SK-N-SH (cell line): ENCODE measurements around the gene ZNF783. TPM values are rescaled to one million over a fixed set of nuclear protein-coding genes. Genes with fewer than 3 reads are reported as not detected.

Experiments used
- CTCF ChIA-PET: fragments of 300-600, 350-600 bp; formaldehyde crosslinking; extraction: SDS; loops from one replicate; lab custom pipeline; 2021; lab: Yijun Ruan, JAX
- POLR2A ChIA-PET: fragments of 350-600 bp; sonication (Branson Sonifier 250); formaldehyde crosslinking; extraction: SDS; loops from one replicate; lab custom pipeline; 2020; ENCODE audit warnings: antibody characterized with exemption, inconsistent platforms; lab: Yijun Ruan, JAX
- DNase-seq: peaks from one replicate; pipeline ENCODE4 v3.0.0; 2012
- H2AFZ ChIP-seq: fragments of 200-600 bp; sonication (generic); 2 replicates; pipeline ENCODE4 v1.8.1; 2016; ENCODE audit warnings: antibody characterized with exemption, mild to moderate bottlenecking, low read depth
- H3F3A ChIP-seq: fragments of 200-600 bp; sonication (generic); replicated peaks from 2 replicates; pipeline ENCODE3; 2016; ENCODE audit warnings: antibody characterized with exemption, mild to moderate bottlenecking; ENCODE audit not compliant: insufficient read depth
- H3K27ac ChIP-seq, 2 experiments: fragments of 200-500 bp in 1 of 2; fragments of 200-600 bp in 1 of 2; sonication (Bioruptor generic) in 1 of 2; sonication (generic), shearing (Covaris generic) in 1 of 2; 2 replicates each; pipeline versions ENCODE4 v1.5.1 to v1.6.1; 2014 to 2016; ENCODE audit warnings: low read depth in 2 of 2, inconsistent platforms in 1 of 2, low read length in 1 of 2, mild to moderate bottlenecking in 1 of 2, mixed read lengths in 1 of 2
- H3K27me3 ChIP-seq: fragments of 200-600 bp; sonication (generic), shearing (Covaris generic); 2 replicates; pipeline ENCODE4 v1.6.1; 2016; ENCODE audit warnings: mixed run types; ENCODE audit not compliant: insufficient read depth
- H3K36me3 ChIP-seq, 2 experiments: fragments of 200-500 bp in 1 of 2; fragments of 200-600 bp in 1 of 2; sonication (Bioruptor generic) in 1 of 2; sonication (generic) in 1 of 2; replicated peaks in 1 of 2; 2 replicates each; pipeline versions ENCODE3 to v1.5.1; 2014 to 2016; ENCODE audit warnings: low read length in 1 of 2, mild to moderate bottlenecking in 1 of 2; ENCODE audit not compliant: insufficient read depth in 2 of 2, control insufficient read depth in 1 of 2
- H3K4me1 ChIP-seq, 2 experiments: fragments of 200-500 bp in 1 of 2; fragments of 200-600 bp in 1 of 2; sonication (Bioruptor generic) in 1 of 2; sonication (generic), shearing (Covaris generic) in 1 of 2; 2 replicates each; pipeline versions ENCODE4 v1.5.1 to v1.6.1; 2014 to 2016; ENCODE audit warnings: low read depth in 1 of 2, low read length in 1 of 2, mixed run types in 1 of 2; ENCODE audit not compliant: insufficient read depth in 2 of 2, control insufficient read depth in 1 of 2
- H3K4me2 ChIP-seq: fragments of 200-600 bp; sonication (generic), shearing (Covaris generic); 2 replicates; pipeline ENCODE4 v1.6.1; 2017; ENCODE audit warnings: mixed run types
- H3K4me3 ChIP-seq, 2 experiments: fragments of 200-500 bp in 1 of 2; fragments of 200-600 bp in 1 of 2; sonication (Bioruptor generic) in 1 of 2; sonication (generic), shearing (Covaris generic) in 1 of 2; 2 replicates each; pipeline versions ENCODE4 v1.5.1 to v1.8.1; 2014 to 2016; ENCODE audit warnings: low read depth in 2 of 2, inconsistent platforms in 1 of 2, low read length in 1 of 2, mild to moderate bottlenecking in 1 of 2, mixed read lengths in 1 of 2, moderate library complexity in 1 of 2
- H3K79me2 ChIP-seq: fragments of 200-600 bp; sonication (generic); 2 replicates; pipeline ENCODE4 v1.8.1; 2017; ENCODE audit warnings: mild to moderate bottlenecking; ENCODE audit not compliant: insufficient read depth
- H3K9ac ChIP-seq: fragments of 200-600 bp; sonication (generic); 2 replicates; pipeline ENCODE4 v1.6.1; 2017; ENCODE audit warnings: mixed run types
- H3K9me2 ChIP-seq: fragments of 200-600 bp; sonication (generic); 2 replicates; pipeline ENCODE4 v1.6.1; 2017; ENCODE audit warnings: mixed run types
- H3K9me3 ChIP-seq: fragments of 200-600 bp; sonication (generic); 2 replicates; pipeline ENCODE4 v1.6.1; 2017; ENCODE audit warnings: mixed run types, mild to moderate bottlenecking, moderate library complexity
- H4K20me1 ChIP-seq: fragments of 200-600 bp; sonication (generic); 2 replicates; pipeline ENCODE4 v1.6.1; 2017; ENCODE audit warnings: mild to moderate bottlenecking, mixed run types; ENCODE audit not compliant: insufficient read depth
- ELF1 ChIP-seq: IDR thresholded peaks from 2 replicates; pipeline ENCODE4 v1.4.0; 2012
- FOSL2 ChIP-seq: IDR thresholded peaks from 2 replicates; pipeline ENCODE4 v1.4.0; 2012; ENCODE audit warnings: low read depth, mild to moderate bottlenecking, moderate library complexity, borderline replicate concordance
- FOXJ3 ChIP-seq: sonication (generic); formaldehyde crosslinking; IDR thresholded peaks from 2 replicates; pipeline ENCODE4 v1.5.1; 2020; ENCODE audit warnings: mild to moderate bottlenecking, missing genetic modification reagents
- MXI1 ChIP-seq: IDR thresholded peaks from 2 replicates; pipeline ENCODE4 v1.6.1; 2012; ENCODE audit warnings: mild to moderate bottlenecking, low read depth, low read length, improper control_type of control experiment
- NFIC ChIP-seq: IDR thresholded peaks from 2 replicates; pipeline ENCODE4 v1.4.0; 2012; ENCODE audit warnings: borderline replicate concordance
- NRF1 ChIP-seq: IDR thresholded peaks from 2 replicates; pipeline ENCODE4 v1.6.1; 2012; ENCODE audit warnings: low read depth, mild to moderate bottlenecking, low read length
- RAD21 ChIP-seq: IDR thresholded peaks from 2 replicates; pipeline ENCODE4 v1.6.1; 2012; ENCODE audit warnings: mild to moderate bottlenecking, low read length
- RXRA ChIP-seq: IDR thresholded peaks from 2 replicates; pipeline ENCODE4 v1.4.0; 2012; ENCODE audit warnings: low read depth, mild to moderate bottlenecking, borderline replicate concordance
- SIN3A ChIP-seq: IDR thresholded peaks from 2 replicates; pipeline ENCODE4 v1.6.1; 2012; ENCODE audit warnings: low read depth, mild to moderate bottlenecking, low read length, moderate library complexity, borderline replicate concordance
- SMC3 ChIP-seq: IDR thresholded peaks from 2 replicates; pipeline ENCODE4 v1.6.1; 2012; ENCODE audit warnings: low read depth, low read length, improper control_type of control experiment
- TAF1 ChIP-seq: IDR thresholded peaks from 2 replicates; pipeline ENCODE4 v1.6.1; 2012; ENCODE audit warnings: low read depth, mild to moderate bottlenecking, low read length, moderate library complexity, borderline replicate concordance
- YY1 ChIP-seq: IDR thresholded peaks from 2 replicates; pipeline ENCODE4 v1.4.0; 2012; ENCODE audit warnings: low read depth, mild to moderate bottlenecking
- WGBS: methylation state at CpG from one replicate; pipeline ENCODE4 v1.1.6; 2017; ENCODE audit warnings: low lambda C conversion rate; 5-methylcytosine and 5-hydroxymethylcytosine counted together
- polyA plus RNA-seq, 3 experiments: library from polyadenylated mRNA; depleted of rRNA; stranded (reverse); fragments of >200 nt; gene quantifications; 2 replicates each; pipeline ENCODE4 v1.2.3, GENCODE V29; 2012
- TF ChIP-seq, protein P1 (sequence below): IDR thresholded peaks from 2 replicates; pipeline ENCODE4 v1.6.1; 2012; ENCODE audit warnings: mild to moderate bottlenecking, low read depth, low read length, moderate library complexity
- TF ChIP-seq, protein P2 (sequence below): IDR thresholded peaks from 2 replicates; pipeline ENCODE4 v1.4.0; 2012; ENCODE audit warnings: low read depth, borderline replicate concordance
- TF ChIP-seq, protein P3 (sequence below): fragments of 200-600 bp; sonication (generic); IDR thresholded peaks from 2 replicates; pipeline ENCODE4 v1.6.1; 2017; ENCODE audit warnings: antibody characterized with exemption, mild to moderate bottlenecking, moderate library complexity
- TF ChIP-seq, protein P4 (sequence below): IDR thresholded peaks from 2 replicates; pipeline ENCODE4; 2012
- TF ChIP-seq, protein P5 (sequence below): IDR thresholded peaks from 2 replicates; pipeline ENCODE4 v1.4.0; 2012; ENCODE audit warnings: low read depth, borderline replicate concordance
- TF ChIP-seq, protein P6 (sequence below): IDR thresholded peaks from 2 replicates; pipeline ENCODE4 v1.4.0; 2012; ENCODE audit warnings: low read depth

The ZNF783 gene
- polyA plus RNA-seq, 1 of the 3 experiments (the other 2 are of a cell fraction), result 12.5 TPM

DNA sequence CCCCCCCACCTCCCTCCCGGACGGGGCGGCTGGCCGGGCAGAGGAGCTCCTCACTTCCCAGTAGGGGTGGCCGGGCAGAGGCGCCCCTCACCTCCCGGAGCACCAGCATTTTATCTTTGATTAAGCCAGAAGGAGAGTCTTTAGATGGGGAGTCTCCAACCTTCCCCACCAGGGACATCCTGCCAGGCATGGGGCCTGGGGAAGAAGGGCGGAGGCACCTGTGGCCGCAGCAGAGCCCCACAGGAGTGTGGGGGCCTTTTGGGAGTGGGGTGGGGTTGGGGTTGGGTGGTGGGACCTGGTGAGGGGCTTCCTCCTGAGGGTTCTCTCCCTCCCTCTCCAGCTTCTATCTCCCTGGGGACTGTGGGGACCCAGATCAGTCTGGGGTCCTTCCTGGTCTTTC is 18.2 kb downstream of the ZNF783 start:
- Histone ChIP-seq H3K9ac (no peak overlapping the region), H3K9me3 (no peaks in the 10 kb centered on the region), H3K27me3 (no peaks in the 10 kb centered on the region), H3K4me3 (no peak overlapping the region), H2AFZ (no peak overlapping the region), H3K27ac (no peak overlapping the region), H3F3A (no peaks in the 10 kb centered on the region), H3K36me3 (peaks cover 10 to 21% of the 10 kb centered on the region in 2 experiments), H3K9me2 (no peaks in the 10 kb centered on the region), H3K79me2 (no peaks in the 10 kb centered on the region), H4K20me1 (no peaks in the 10 kb centered on the region), H3K4me2 (no peak overlapping the region), H3K4me1 (peaks cover 0 to 4% of the 10 kb centered on the region in 2 experiments; a peak in 1 of 4 replicates)
- WGBS, result 89% methylated on average over 5 of the region's 9 CpGs
- TF ChIP-seq NFIC (no peak), FOXJ3 (CRISPR knock-in tag) (no peak), SIN3A (no peak), RAD21 (no peak), YY1 (no peak), SMC3 (no peak), TAF1 (no peak), MXI1 (no peak), ELF1 (no peak), FOSL2 (no peak), RXRA (no peak), NRF1 (no peak)
- TF ChIP-seq, protein P1, sequence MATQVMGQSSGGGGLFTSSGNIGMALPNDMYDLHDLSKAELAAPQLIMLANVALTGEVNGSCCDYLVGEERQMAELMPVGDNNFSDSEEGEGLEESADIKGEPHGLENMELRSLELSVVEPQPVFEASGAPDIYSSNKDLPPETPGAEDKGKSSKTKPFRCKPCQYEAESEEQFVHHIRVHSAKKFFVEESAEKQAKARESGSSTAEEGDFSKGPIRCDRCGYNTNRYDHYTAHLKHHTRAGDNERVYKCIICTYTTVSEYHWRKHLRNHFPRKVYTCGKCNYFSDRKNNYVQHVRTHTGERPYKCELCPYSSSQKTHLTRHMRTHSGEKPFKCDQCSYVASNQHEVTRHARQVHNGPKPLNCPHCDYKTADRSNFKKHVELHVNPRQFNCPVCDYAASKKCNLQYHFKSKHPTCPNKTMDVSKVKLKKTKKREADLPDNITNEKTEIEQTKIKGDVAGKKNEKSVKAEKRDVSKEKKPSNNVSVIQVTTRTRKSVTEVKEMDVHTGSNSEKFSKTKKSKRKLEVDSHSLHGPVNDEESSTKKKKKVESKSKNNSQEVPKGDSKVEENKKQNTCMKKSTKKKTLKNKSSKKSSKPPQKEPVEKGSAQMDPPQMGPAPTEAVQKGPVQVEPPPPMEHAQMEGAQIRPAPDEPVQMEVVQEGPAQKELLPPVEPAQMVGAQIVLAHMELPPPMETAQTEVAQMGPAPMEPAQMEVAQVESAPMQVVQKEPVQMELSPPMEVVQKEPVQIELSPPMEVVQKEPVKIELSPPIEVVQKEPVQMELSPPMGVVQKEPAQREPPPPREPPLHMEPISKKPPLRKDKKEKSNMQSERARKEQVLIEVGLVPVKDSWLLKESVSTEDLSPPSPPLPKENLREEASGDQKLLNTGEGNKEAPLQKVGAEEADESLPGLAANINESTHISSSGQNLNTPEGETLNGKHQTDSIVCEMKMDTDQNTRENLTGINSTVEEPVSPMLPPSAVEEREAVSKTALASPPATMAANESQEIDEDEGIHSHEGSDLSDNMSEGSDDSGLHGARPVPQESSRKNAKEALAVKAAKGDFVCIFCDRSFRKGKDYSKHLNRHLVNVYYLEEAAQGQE, result no peak
- TF ChIP-seq, protein P2, sequence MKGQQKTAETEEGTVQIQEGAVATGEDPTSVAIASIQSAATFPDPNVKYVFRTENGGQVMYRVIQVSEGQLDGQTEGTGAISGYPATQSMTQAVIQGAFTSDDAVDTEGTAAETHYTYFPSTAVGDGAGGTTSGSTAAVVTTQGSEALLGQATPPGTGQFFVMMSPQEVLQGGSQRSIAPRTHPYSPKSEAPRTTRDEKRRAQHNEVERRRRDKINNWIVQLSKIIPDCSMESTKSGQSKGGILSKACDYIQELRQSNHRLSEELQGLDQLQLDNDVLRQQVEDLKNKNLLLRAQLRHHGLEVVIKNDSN, result no peak
- TF ChIP-seq, protein P3, sequence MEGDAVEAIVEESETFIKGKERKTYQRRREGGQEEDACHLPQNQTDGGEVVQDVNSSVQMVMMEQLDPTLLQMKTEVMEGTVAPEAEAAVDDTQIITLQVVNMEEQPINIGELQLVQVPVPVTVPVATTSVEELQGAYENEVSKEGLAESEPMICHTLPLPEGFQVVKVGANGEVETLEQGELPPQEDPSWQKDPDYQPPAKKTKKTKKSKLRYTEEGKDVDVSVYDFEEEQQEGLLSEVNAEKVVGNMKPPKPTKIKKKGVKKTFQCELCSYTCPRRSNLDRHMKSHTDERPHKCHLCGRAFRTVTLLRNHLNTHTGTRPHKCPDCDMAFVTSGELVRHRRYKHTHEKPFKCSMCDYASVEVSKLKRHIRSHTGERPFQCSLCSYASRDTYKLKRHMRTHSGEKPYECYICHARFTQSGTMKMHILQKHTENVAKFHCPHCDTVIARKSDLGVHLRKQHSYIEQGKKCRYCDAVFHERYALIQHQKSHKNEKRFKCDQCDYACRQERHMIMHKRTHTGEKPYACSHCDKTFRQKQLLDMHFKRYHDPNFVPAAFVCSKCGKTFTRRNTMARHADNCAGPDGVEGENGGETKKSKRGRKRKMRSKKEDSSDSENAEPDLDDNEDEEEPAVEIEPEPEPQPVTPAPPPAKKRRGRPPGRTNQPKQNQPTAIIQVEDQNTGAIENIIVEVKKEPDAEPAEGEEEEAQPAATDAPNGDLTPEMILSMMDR, result no peak
- TF ChIP-seq, protein P4, sequence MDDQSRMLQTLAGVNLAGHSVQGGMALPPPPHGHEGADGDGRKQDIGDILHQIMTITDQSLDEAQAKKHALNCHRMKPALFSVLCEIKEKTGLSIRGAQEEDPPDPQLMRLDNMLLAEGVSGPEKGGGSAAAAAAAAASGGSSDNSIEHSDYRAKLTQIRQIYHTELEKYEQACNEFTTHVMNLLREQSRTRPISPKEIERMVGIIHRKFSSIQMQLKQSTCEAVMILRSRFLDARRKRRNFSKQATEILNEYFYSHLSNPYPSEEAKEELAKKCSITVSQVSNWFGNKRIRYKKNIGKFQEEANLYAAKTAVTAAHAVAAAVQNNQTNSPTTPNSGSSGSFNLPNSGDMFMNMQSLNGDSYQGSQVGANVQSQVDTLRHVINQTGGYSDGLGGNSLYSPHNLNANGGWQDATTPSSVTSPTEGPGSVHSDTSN, result no peak
- TF ChIP-seq, protein P5, sequence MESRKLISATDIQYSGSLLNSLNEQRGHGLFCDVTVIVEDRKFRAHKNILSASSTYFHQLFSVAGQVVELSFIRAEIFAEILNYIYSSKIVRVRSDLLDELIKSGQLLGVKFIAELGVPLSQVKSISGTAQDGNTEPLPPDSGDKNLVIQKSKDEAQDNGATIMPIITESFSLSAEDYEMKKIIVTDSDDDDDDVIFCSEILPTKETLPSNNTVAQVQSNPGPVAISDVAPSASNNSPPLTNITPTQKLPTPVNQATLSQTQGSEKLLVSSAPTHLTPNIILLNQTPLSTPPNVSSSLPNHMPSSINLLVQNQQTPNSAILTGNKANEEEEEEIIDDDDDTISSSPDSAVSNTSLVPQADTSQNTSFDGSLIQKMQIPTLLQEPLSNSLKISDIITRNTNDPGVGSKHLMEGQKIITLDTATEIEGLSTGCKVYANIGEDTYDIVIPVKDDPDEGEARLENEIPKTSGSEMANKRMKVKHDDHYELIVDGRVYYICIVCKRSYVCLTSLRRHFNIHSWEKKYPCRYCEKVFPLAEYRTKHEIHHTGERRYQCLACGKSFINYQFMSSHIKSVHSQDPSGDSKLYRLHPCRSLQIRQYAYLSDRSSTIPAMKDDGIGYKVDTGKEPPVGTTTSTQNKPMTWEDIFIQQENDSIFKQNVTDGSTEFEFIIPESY, result no peak
- TF ChIP-seq, protein P6, sequence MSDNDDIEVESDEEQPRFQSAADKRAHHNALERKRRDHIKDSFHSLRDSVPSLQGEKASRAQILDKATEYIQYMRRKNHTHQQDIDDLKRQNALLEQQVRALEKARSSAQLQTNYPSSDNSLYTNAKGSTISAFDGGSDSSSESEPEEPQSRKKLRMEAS, result no peak
- POLR2A ChIA-PET, result no interaction called here
- no peak for DNase-seq
- CTCF ChIA-PET, result interaction anchor here (1.4 kb wide), 1 partner anchor 18 kb away, joined by 5 read pairs; the partner anchor contains the start of gene ZNF783
